ENCODE measurements around the gene CPNE4.

- TF ChIP-seq POLR2AphosphoS5 (IDR thresholded peaks at IDR 0.05; ENCODE audit: control insufficient read depth, insufficient read depth, low read depth, low read length) (no peak), TAF1 (IDR thresholded peaks at IDR 0.05; ENCODE audit: control insufficient read depth, extremely low read depth, insufficient read depth, low read length, severe bottlenecking) (no peak)
Observed at GRCh38 chr3:131796111-131796510, 238.7 kb downstream of the CPNE4 start.

Measured in K562 (cell line).